Testis (tissue), 3 donors: ENCODE measurements around the gene ABCA3. TPM values are rescaled to one million over a fixed set of nuclear protein-coding genes. Genes with fewer than 3 reads are reported as not detected.

Experiments
- DNase-seq: peaks from one replicate; pipeline ENCODE4 v3.0.0-alpha.2; 2019
- H3K27ac ChIP-seq, 2 donors: fragments of 200-600 bp; sonication (generic); one replicate each; pipeline ENCODE4 v1.5.1; 2019
- H3K27me3 ChIP-seq: fragments of 200-600 bp; sonication (generic); one replicate; pipeline ENCODE4 v1.5.1; 2019
- H3K36me3 ChIP-seq: fragments of 200-600 bp; sonication (generic); one replicate; pipeline ENCODE4 v1.5.1; 2017; ENCODE audit warnings: low read depth; ENCODE audit errors: missing control alignments
- H3K4me1 ChIP-seq: fragments of 200-600 bp; sonication (generic); one replicate; pipeline ENCODE4 v1.5.1; 2019
- H3K4me3 ChIP-seq, 2 donors: fragments of 200-600 bp; sonication (generic); one replicate each; pipeline ENCODE4 v1.5.1; 2017 to 2019
- H3K9me3 ChIP-seq: fragments of 200-600 bp; sonication (generic); one replicate; pipeline ENCODE4 v1.5.1; 2017
- POLR2A ChIP-seq: fragments of 450-650 bp; IDR thresholded peaks from one replicate; pipeline ENCODE4 v1.6.1; 2017; ENCODE audit warnings: antibody characterized with exemption, mild to moderate bottlenecking, moderate library complexity
- WGBS, 2 donors: methylation state at CpG; one replicate each; pipeline ENCODE4 v1.1.5; 2018; 5-methylcytosine and 5-hydroxymethylcytosine counted together
- intact Hi-C: fragments of 100-400 bp; cut with DNase I; formaldehyde crosslinking; loops from one replicate; pipeline ENCODE4 v1.15.1; 2023; ENCODE audit warnings: low total_unique reads
- polyA plus RNA-seq: library from polyadenylated mRNA; stranded (reverse); fragments of 350-450 nt; fragmentation: Illumina TruSeq; extraction: RNeasy Lipid Tissue Mini Kit (QIAGEN cat#74804); gene quantifications from one replicate; pipeline ENCODE4 v1.2.3, GENCODE V29; 2014; ENCODE audit warnings: low read depth, low replicate concordance; ENCODE audit not compliant: insufficient read depth
- total RNA-seq, 2 donors: library from RNA; depleted of rRNA; stranded (reverse); fragments of >200 nt; gene quantifications; one replicate each; pipeline ENCODE4 v1.2.3, GENCODE V29; 2016
- TF ChIP-seq, protein P1 (sequence below), 3 experiments: fragments of 450-650 bp in 2 of 3; fragments of 200-600 bp in 1 of 3; sonication (generic) in 1 of 3; IDR thresholded peaks; one replicate each; pipeline ENCODE4 v1.5.1; 2016 to 2019; ENCODE audit warnings: antibody characterized with exemption in 3 of 3, mild to moderate bottlenecking in 2 of 3, moderate library complexity in 1 of 3

Gene ABCA3
- total and polyA plus RNA-seq, 3 donors from 2014 or later = 24.5 to 38.1 (median 35.1) TPM

DNA sequence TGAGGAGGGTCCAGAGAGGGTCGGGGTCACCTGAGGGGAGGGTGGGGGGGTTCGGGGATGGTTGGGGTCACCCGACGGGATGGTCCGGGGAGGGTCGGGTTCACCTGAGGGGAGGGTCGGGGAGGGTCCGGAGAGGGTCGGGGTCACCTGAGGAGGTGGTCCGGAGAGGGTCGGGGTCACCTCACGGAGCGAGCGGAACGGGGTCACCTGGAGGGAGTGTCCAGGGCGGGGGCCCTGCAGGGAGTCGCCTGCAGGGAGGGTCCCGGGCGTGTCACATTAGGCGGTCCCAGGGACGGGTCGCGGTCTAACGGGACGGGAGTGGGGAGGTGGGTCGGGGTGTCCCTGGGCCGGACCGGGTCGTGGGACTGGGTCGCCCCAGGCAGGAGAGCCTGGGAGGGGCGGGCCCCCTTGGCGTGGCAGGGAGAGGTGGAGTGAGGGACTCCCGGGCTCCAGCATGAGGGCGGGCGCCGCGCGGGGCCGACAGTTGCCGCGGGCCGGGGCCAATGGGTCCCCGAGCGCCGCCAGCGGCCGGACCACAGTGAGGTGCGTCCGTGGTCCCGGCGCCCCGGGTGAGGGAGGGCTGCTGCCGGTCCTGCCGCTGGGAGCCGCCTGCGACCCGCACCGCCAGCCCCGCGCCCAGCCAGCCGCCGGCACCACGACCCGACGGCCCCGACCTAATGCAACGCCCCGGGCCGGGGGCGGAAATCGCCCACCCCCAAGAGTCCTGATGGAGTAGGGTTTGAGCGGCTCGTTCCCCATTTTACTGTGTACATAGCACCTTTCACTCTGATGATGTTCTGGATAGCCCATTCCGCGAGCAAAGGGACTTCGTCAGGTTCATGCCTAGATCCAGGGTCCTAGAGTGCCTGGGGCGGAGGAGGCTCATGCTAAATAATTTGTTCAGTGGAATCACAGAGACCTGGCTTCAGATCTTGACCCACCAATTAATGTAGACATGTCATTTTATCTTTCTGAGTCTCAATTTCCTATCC lies 1.2 kb upstream of the ABCA3 start:
- TF ChIP-seq, protein P1, sequence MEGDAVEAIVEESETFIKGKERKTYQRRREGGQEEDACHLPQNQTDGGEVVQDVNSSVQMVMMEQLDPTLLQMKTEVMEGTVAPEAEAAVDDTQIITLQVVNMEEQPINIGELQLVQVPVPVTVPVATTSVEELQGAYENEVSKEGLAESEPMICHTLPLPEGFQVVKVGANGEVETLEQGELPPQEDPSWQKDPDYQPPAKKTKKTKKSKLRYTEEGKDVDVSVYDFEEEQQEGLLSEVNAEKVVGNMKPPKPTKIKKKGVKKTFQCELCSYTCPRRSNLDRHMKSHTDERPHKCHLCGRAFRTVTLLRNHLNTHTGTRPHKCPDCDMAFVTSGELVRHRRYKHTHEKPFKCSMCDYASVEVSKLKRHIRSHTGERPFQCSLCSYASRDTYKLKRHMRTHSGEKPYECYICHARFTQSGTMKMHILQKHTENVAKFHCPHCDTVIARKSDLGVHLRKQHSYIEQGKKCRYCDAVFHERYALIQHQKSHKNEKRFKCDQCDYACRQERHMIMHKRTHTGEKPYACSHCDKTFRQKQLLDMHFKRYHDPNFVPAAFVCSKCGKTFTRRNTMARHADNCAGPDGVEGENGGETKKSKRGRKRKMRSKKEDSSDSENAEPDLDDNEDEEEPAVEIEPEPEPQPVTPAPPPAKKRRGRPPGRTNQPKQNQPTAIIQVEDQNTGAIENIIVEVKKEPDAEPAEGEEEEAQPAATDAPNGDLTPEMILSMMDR (IDR thresholded peaks at IDR 0.05) = no peak
- no peak for TF ChIP-seq POLR2A
- WGBS, 2 donors = 21 to 33% methylated on average over 27 to 58 of the region's 77 CpGs
- intact Hi-C loops = no loop called here
- peak overlapping the region in 1 of 2 donors; percentile 76 for H3K27ac ChIP-seq
- H3K4me1 ChIP-seq = no peaks in the 10 kb centered on the region
- no peaks in the 10 kb centered on the region for H3K9me3 ChIP-seq
- no peaks in the 10 kb centered on the region for H3K36me3 ChIP-seq
- peak overlapping the region; percentile 61 to 70 for H3K4me3 ChIP-seq
- peak; percentile 29 for DNase-seq
- H3K27me3 ChIP-seq = no peaks in the 10 kb centered on the region

DNA sequence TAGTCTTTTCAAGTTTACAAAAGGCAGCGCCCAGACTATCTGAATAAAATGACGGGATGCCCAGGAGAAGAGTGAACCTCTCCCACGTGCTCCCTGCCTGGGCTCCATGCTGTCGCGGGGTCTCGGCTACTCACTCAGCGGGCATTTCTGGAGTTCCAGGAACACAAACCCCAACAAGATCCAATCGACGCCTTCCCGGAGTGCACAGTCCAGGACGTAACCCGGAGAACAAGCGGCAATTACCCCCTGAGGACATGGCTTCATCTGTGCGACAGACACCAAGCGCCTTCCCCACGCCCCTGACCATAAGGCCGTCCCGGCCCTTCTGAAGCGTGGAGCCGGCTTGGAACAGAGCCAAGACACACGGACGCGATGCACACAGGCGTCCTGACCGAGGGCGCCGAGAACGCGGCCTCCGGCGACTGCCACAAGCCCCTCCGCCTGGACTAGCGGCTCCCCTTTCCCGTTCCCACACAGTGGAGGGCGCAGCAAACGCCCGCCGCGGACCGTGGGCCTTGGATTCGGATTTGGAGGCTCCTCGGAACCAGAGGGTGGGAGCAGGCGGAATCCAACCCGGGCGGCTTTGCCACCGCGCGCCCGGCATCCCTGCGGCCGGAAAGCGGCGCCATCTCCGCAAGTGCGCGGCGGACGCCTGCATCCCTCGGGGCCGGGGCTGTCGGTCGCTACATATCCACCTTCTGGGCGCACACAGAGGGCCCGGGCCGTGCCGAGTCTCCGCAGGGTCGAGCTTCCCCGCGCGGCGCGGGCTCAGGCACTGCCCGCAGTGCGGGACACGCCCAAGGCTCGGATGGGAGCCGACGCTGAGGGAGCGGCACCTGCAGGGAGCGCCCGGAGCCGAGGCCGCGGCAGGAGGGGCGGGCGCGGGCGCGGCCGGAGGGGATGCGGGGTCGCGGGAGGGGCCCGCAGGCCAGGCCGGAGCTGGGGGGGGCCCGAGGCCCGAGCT lies 725 bp downstream of the ABCA3 start:
- Histone ChIP-seq H3K4me1 (no peaks in the 10 kb centered on the region), H3K27me3 (no peaks in the 10 kb centered on the region), H3K36me3 (no peaks in the 10 kb centered on the region), H3K9me3 (no peaks in the 10 kb centered on the region), H3K4me3 (peak overlapping the region; percentile 70 to 79), H3K27ac (peak overlapping the region; percentile 45 to 66)
- intact Hi-C loops = loop anchor here (10.0 kb wide), 1 partner anchor 145 kb away; no protein-coding TSS in a partner anchor
- WGBS, 2 donors = 3 to 6% methylated on average over 55 to 86 of the region's 98 CpGs
- DNase-seq = peak; percentile 71
- TF ChIP-seq, protein P1 (IDR thresholded peaks at IDR 0.05) = no peak
- no peak for TF ChIP-seq POLR2A

DNA sequence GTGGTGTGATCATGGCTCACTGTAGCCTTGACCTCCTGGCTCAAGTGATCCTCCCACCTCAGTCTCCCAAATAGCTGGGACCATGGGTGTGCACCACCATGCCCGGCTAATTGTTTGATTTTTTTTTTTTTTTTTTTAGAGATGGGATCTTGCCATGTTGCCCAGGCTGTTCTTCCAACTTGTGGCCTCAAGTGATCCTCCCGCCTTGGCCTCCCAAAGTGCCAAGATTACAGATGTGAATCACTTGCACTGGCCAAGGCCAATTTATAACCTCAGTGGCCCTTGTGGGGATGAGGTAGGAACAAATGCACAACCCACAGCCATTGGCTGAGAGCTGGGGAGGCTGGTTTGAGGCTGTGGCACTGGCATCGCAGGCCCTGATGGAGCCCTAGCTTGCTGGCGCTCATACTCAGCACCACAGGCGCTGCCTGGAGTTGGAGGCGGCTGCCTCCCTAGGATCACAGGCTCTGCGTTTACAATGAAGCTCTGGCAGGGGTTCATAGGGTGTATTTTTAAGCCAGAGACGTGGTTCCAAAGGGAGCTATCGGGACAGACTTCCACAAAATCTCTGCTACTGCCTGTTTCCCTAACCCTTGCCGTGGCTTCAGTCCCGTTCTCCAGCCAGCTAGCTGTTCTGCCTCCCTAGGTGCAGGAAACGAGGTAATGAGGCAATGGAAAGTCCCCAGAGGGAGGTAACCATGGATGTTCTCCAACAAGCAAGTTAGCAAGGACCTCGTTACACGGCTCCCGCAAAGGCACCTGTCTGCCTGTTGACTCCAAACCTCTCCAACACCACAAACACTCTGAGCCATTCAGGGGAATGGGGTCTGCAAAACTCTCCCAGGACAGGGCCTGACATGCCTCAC lies 2.9 kb downstream of the ABCA3 start:
- H3K27me3 ChIP-seq = no peaks in the 10 kb centered on the region

More for the DNA sequence above, 2.9 kb downstream of the ABCA3 start:
- Histone ChIP-seq H3K9me3 (no peaks in the 10 kb centered on the region), H3K36me3 (no peaks in the 10 kb centered on the region), H3K4me1 (no peaks in the 10 kb centered on the region), H3K27ac (no peak overlapping the region), H3K4me3 (no peak overlapping the region)
- intact Hi-C loops = loop anchor here (10.0 kb wide), 1 partner anchor 147 kb away; no protein-coding TSS in a partner anchor
- WGBS, 2 donors = 84 to 92% methylated on average over 11 to 15 of the region's 15 CpGs
- no peak for TF ChIP-seq POLR2A
- TF ChIP-seq, protein P1 (IDR thresholded peaks at IDR 0.05) = no peak
- no peak for DNase-seq
